GM19452 (cell line): ENCODE measurements around the gene MAPK14.

ENCODE experiments used
- ATAC-seq: cut with Tn5 transposase; IDR thresholded peaks from one replicate; pipeline ENCODE4 v1.9.1; 2021; ENCODE audit not compliant: unreplicated experiment

Gene MAPK14

DNA sequence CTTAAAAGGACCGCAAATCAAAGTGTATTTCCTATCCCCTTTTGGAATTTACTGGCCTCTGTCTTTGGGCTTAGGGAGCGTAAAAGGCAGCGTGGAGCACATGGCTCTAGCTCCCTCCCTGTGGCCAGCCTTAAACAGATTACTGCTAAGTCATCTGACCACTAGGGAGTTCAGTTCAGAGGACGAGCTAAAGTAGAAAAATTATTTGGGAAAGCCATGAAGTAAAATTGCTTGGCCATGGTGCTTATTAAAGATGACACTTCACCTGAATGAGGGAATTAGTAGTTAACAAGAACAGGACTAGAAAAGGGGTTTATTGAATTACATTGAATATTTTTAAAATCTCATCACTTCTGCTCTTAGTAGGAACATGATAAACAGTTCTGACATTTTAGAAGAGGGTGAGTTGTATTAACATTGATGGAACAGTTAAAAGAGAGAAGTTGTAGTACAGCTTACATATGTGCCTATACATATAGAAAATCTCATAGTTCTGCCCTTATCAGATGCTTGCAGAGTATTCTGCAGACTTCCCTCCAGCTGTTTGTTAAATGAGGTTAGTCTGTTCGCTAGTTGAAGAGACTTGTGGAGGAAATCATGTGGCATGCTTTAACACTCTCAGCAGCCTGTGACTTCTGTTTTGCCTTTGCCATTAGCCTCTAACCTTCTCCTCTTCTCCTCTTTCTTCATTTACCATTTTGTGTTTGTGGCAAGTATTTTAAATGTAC lies 71.5 kb downstream of the MAPK14 start:
- ATAC-seq, result no peak

DNA sequence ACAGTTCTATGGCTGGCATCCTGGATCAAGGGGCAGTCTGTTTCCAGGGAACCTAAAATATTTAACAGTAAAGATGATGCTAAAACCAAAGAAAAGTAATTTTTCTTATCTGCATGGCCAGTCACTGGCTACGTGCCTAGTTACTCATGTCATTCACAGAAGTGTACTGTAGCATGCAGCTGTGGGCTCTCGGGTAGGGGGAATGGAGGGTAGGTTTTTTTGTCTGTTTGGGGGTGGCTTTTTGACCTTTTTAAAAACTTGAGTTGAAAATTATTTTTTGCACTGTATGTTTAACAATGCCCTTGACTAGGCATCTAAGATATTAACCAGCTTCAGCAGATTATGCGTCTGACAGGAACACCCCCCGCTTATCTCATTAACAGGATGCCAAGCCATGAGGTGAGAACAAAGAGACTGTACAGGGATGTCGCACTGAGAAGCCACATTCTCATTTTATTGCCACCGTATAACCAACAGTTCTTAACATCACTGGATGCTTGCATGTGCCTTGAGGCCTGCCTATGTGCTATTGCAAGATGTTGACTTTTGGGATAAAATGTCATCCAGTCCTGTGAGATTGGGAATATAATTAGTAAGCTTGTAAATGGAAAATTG lies 72.4 kb downstream of the MAPK14 start:
- no peak for ATAC-seq

DNA sequence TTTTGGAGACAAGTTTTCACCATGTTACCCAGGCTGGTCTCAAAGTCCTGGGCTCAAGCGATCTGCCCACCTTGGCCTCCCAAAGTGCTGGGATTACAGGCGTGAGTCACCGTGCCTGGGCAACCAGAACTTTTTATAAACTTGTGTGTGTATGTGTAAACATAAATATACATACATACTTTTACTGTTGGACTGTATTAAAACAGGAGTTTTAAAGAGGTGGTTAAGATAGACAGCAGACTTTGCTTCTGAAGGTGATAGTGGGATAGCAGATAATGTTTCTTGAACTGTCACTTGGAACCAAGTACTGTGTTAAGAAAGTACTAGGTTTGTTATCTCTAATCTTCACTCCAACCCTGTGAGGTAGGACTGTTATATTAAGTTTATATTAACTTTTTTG lies 74.1 kb downstream of the MAPK14 start:
- no peak for ATAC-seq

DNA sequence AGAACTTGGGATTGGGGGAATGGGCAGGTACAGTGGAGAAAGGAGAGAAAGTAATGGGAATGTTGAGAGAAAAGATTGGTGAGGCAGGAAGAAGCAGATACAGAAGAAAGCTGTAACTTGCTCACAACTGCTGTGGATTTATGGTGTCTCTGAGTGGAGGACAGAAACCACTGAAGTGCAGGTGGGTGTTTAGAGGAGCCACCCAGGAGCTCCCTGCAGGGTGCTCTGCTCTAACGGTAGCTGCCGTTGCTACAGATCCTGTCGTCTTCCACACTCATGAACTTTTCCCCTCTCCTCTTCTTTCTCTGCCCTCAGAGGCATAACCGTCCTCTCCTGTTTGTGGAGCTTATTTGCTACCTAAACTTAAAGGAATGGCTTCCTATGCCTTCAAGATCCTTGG lies 75.2 kb downstream of the MAPK14 start:
- ATAC-seq, result no peak

DNA sequence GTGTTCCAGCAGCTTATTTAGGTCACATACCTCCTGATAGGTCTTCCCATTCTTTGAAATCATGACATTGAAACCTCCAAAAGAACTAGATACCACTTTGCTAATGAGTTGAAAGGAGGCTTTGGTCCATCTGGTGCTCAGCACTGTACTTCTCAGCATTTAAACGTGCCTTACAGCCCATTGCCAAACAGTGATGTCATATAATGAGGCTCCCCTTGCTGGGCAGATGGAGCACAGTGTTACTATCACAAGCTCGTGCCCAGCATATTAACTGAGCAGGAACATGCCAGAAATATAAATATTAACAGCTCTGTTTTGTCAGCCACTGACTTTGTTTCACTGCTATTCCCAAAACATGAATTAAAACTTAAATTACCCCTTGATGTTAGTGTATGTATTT lies 77.2 kb downstream of the MAPK14 start:
- ATAC-seq, result no peak

DNA sequence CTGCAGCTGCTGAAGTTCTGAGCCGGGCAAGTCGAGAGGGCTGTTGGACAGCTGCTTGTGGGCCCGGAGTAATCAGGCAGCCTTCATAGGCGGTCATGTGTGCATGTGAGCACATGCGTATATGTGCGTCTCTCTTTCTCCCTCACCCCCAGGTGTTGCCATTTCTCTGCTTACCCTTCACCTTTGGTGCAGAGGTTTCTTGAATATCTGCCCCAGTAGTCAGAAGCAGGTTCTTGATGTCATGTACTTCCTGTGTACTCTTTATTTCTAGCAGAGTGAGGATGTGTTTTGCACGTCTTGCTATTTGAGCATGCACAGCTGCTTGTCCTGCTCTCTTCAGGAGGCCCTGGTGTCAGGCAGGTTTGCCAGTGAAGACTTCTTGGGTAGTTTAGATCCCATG lies 81.5 kb downstream of the MAPK14 start:
- no peak for ATAC-seq

DNA sequence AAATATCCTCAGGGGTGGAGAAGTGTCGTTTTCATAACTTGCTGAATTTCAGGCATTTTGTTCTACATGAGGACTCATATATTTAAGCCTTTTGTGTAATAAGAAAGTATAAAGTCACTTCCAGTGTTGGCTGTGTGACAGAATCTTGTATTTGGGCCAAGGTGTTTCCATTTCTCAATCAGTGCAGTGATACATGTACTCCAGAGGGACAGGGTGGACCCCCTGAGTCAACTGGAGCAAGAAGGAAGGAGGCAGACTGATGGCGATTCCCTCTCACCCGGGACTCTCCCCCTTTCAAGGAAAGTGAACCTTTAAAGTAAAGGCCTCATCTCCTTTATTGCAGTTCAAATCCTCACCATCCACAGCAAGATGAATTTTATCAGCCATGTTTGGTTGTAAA lies 82.4 kb downstream of the MAPK14 start:
- ATAC-seq, result no peak

DNA sequence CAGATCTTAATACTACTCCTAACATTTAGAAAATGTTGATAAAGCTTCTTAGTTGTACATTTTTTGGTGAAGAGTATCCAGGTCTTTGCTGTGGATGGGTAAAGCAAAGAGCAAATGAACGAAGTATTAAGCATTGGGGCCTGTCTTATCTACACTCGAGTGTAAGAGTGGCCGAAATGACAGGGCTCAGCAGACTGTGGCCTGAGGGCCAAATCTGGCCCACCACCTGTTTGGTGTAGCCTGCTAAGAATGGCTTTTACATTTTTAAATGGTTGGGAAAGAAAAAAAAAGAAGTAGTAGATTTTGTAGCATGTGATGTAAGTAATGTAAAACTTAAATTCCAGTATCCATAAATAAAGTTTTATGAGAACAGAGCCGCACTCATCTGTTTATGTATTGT lies 83.3 kb downstream of the MAPK14 start:
- ATAC-seq, result no peak

DNA sequence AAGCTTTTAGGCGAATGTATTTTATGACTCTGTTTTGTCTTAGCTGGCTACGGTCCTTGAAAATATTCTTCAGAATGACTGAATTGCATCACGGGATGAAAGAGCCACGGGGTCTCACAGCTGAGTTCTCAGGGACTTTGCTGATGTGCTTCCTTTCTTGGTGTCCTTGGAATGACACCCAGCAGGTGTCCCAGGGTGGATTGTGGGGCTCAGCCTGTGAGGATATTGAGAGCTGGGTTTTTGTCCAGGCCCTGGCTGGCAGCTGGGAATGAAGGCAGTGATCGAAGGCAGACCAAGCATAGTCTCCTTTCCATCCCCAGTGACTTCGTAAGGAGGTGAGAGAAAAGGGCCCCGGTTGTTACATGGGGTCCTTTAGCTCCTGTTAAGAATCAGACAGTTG lies 83.9 kb downstream of the MAPK14 start:
- no peak for ATAC-seq

DNA sequence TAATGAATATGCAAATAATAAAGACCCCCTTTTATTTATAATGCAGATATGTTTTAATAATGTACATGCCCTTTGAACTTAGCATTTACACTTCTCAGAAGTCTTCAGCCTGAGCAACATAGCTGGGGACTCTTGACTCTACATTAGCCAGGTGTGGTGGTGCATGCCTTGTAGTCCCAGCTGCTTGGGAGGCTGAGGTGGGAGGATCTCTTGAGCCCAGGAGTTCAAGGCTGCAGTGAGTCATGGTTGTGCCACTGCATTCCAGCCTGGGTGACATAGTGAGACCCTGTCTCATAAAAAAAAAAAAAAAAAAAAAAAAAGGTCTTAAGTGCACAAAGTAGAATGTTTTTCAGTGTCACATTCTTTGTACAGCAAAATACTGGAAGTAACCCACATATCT lies 85.4 kb downstream of the MAPK14 start:
- ATAC-seq, result no peak

DNA sequence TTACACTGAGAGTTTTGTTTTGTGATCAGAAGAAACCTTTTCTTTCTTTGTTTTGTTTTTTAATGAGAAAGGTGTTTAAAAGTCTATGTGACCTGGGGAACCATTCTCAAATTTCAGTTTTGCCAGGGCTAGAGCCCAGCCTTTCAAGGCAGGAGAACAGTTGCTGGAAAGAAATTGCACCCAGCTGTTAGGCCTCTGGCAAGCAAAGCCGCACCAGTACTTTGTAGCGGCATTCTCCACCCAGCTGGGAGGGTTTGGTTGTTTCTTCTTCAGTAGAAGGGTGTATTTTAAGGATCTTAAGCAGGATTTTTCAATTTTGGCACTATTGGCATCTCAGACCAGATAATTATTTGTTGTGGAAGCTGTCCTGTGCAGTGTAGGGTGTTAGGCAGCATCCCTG lies 86.1 kb downstream of the MAPK14 start:
- no peak for ATAC-seq

DNA sequence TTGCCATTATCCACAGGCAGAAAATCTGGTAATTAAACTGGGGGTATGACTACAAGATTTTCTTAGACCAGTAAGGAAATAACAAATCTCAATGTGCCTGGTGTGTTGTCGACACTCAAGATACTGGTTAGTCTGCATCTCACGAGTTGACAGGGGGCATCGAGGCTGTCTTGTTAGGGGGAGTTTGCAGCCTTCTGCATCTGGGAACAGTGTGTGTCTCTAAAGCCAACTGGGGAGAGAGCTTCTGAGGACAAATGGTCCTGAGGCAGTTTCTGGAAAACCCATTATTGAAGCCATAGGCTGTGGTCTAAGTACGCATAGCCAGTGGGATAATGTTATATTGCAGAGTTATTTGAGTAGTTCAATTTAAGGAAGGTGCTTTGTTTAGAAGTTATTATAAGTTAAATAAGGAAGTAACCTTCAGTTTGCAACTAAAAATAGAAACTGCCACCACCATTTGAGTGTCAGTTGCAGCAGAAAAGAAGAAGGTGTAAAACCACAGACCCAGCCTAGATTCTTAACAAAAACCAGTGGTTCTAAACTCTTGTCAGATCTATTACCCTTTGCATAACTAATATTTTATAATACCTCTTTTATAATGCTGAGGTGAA lies 87.3 kb downstream of the MAPK14 start:
- no peak for ATAC-seq

DNA sequence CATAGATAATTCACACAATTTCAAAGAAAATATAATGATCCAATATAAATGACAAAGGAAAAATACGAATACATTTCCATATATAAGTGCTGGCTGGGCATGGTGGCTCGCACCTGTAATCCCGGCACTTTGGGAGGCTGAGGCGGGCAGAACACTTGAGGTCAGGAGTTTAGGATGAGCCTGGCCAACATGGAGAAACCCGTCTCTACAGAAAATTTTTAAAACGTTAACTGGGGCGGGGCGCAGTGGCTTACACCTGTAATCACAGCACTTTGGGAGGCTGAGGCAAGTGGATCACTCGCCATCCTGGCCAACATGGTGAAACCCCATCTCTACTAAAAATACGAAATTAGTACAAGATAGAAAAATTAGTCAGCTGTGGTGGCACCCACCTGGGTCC lies 87.8 kb downstream of the MAPK14 start:
- ATAC-seq, result no peak

DNA sequence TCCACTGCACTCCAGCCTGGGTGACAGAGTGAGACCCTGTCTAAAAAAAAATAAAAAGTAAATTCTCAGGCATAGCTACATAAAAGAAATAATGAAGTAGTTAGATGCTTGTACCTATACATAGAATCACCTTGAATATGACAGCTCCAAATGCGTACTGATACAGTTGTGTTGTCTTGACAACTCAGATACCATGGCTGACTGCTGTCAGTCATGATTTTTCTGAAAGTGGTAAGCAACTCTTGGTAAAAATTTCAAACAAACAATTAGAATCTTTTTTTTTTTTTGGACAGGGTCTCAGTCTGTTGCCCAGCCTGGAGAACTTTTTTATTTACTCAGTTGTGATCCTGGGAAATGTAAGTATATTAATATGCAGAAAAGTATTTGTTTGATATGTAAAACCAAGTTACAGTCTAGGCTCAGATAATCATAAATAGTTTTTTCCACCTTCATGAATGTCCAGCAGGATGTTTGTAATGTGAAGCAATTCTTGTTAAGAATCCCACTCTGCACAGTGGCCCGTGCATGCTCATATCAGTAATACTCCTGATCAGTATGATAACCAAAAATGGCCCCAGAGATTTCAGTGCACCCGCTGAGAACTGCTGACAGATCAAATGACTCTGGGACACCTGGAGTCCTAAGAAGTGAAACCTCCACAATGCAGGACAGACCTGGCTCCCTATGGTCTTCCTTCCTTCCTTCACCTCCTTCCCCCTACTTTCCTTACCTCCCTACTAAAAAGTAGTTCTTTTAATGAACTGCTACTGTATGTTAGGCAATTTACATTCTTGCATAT lies 88.7 kb downstream of the MAPK14 start:
- no peak for ATAC-seq

DNA sequence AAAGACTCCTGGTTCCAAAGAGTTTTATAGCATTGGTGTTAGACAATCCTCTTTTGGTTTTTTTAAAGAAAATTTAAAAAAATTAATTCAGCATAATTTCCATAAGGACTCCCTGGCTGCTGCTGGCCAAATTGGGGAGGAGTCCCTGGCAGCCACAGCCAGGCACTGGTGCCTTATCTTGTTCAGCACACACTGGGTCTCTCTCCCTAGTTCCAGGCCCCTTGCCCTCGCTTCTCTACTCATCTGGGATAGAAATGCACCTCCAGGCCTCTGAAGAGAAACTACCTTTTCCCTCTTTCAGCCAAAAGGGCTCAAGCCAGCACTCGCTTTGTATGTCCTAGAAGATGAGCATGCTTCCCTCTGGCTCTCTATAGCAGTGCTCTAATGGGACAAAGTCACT lies 89.3 kb downstream of the MAPK14 start:
- ATAC-seq, result no peak

DNA sequence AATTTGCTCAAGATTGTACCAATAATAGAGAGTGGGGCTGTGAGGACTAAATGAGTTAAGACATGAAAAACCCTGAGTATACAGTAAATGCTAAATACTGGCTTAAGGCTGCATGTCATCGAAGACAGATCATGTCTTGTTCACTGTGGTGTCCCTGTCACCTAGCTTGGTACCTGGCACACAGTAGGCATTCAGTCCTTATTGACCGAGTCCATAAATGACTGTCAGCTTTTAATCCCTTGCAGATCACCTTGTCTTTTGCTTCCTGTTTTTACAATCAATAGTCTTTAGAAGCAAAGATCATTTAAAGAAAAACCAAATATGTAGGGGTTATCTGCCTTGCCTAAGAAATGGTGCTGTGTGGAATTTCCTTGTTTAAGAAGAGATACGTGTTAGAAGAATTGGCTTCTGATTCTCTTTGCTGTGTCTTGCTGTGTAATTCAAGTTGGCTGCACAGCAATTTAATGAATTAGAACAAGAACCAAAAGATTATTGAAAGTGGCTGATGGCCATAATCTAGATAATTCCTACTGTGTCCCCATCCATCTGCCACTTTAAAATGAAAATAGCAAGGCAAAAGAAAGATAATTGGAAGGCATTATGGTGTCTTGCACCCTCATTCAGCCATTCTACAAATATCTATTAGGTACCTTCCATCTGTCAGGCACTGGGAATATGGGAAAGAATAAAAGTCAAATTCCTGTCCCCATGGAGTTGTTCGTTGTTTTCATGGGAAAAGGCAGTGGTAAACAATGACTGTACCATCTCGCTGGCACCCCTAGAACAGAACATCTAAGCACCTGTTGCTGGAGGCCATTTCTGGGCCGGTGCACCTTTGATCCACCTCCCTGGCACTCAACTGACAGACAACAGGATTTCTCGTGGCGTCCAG lies 90.3 kb downstream of the MAPK14 start:
- ATAC-seq, result no peak

DNA sequence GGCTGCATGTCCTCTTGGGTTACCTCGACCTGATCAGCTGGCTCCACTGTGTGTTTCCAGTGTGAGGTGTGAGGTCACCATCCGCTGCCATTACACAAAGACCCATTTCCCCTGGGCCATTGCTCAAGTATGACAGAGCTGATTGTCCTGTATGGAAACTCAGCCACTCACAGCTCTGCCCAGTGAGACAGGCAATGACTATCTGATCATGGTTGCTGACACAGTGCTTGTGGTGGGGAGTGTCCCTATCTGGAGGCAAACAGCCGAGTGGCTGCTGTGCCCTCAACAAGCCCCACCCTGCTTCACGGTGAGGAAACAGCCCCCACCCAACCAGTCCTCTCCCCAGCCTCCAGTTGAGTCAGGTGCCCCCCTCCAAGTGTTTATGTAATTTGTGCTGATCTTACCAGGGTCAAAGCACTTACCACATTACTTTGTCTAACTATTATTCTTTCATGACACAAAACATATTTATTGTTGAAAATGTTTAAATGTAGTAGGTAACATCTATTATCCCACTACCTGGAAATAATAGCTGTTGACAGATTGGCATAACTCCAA lies 91.0 kb downstream of the MAPK14 start:
- ATAC-seq, result no peak

DNA sequence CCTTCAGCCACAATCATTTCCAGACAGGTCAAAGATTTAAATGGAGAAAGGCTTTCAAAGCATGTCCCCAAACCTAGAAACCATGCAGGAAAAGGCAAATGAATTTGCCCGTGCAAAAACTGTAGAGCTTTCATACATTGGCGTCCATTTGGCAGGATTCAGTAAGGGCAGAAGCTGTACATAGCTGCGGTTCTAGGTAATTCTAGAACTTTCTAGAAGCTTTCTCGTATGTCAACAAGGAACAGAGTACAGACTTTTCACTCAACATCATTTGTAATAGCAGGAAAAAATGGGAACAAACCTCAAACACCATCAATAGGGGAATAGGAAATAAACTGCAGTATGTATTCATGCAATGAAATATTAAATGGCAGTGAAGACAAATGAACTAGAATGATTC lies 91.6 kb downstream of the MAPK14 start:
- no peak for ATAC-seq

DNA sequence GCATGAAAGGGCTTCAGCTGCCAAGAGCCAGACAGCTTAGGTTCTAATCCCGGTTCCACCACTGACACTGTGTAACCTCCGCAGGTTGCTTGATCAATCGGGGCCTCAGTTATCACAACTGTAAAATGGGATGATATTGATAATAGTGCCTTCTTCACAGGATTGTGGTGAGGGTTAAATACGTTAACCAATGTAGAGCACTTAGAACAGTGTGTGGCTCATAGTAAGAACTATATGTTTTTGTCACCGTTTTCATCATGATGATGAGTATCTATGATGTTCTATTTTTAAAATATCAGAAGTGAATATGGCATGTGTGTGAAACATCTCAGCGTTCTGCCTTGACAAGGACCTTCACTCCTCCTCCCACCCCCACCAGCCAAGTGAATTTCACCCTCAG lies 92.4 kb downstream of the MAPK14 start:
- ATAC-seq, result no peak

DNA sequence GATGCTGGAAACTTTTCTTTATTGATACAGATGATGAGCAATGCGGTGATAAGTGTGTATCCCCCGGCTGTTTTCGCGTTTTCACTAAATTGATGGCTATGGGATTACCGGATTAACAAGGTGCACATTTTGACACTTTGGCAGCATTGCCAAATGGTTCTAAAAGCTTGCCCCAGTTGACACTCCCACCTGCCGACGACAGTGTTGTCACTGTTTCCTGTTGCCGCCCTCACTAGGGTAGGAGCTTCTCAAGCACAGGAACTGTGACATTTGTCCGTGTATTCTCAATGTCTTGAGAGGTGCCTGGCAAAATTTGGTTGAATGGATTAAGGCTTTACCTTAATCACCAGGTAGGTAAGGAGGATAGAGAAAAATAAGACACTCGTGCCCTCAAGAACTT lies 92.9 kb downstream of the MAPK14 start:
- no peak for ATAC-seq
